Dedifferentiated amniotic fluid mesenchymal stem cell (primary cell): ENCODE measurements around the gene LDLRAD3.

Experiments used
- DNase-seq: peaks from one replicate; pipeline ENCODE4 v3.0.0-alpha.2; 2016; ENCODE audit errors: extremely low spot score

Gene LDLRAD3

GRCh38 chr11:36103933-36104530 is 160.2 kb downstream of the LDLRAD3 start:
- DNase-seq, result no peak

- DNase-seq, result no peak
These were observed 160.8 kb downstream of the LDLRAD3 start for GRCh38 chr11:36104660-36104992.

DNA sequence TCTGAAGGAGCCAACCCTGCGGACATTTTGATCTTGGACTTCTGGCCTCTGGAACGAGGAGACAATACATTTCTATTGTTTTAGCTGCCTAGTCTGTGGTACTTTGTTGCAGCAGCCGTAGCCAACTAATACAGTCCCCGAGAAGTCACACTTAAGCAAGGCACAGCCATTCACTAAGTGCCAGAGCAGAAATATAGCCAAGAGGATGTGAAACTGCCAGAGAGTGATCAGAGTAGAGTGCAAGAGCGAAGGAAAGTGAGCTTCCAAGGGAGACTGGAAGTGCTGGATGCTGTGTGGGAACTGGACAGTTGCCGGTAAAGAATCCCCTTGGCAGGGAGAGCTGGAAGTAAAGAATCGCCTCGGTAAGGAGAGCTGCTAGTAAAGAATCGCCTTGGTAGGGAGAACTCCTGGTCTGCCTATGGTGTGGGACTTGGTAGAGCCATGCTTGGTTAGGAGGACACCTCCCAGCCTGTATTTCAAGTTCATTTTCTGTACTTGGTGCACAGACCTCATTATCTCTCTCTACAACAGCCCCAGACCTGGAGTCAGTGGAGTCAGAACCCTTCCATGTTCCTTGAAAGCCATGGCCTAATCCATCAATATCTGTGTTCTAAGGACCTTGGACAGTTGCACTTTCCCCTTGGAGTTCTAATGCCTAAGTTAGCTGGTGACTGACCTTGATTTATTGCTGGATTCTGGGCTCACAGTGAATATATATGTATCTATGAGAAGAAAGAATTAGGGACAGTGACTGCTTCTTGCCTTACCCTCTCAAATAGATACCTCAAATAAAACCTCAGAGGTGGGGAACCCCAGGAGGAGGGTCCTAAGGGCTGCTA is 162.1 kb downstream of the LDLRAD3 start:
- DNase-seq, result no peak

DNA sequence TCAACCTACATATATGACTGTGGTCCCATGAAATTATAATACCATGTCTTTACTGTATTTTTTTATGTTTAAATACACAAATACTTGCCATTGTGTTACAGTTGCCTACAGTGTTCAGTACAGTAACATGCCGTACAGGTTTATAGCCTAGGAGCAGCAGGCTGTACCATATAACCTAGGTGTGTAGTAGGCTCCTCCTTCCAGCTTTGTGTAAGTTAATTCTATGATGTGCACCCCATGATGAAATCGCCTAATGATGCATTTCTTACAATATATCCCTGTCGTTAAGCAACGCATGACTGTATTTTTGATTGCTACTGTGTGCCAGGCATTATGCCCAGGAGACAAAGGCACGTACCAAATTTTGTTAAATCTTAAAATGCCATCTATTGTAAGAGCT is 163.7 kb downstream of the LDLRAD3 start:
- DNase-seq, result no peak

- DNase-seq, result no peak
These were observed 165.2 kb downstream of the LDLRAD3 start for GRCh38 chr11:36108881-36109589.

- no peak for DNase-seq
These were observed 165.7 kb downstream of the LDLRAD3 start for GRCh38 chr11:36109590-36109849.

- DNase-seq, result no peak
These were observed 166.2 kb downstream of the LDLRAD3 start for GRCh38 chr11:36109850-36110606.

- DNase-seq, result no peak
These were observed 167.0 kb downstream of the LDLRAD3 start for GRCh38 chr11:36110668-36111410.

GRCh38 chr11:36114095-36114494 is 170.2 kb downstream of the LDLRAD3 start:
- no peak for DNase-seq

- no peak for DNase-seq
These were observed 171.5 kb downstream of the LDLRAD3 start for GRCh38 chr11:36115378-36115801.

- DNase-seq, result no peak
These were observed 172.3 kb downstream of the LDLRAD3 start for GRCh38 chr11:36116161-36116560.

- no peak for DNase-seq
These were observed 174.2 kb downstream of the LDLRAD3 start for GRCh38 chr11:36118084-36118483.

DNA sequence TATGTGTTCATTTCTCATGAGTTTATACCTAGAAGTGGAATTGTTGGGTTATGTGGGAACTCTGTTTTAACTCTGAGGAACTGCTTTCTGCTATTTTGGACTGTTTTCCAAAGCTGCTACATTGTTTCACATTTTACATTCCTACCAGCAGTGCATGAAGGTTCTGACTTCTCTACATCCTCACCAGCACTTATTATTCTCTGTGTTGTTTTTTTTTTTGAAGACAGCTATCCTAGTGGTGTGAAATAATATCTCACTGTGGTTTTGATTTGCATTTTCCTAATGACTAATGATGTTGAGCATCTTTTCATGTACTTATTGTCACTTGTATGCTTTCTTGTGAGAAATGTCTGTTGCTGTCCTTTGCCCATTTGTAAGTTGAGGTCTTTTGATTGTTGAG is 175.4 kb downstream of the LDLRAD3 start:
- DNase-seq, result no peak

GRCh38 chr11:36121054-36121453 is 177.2 kb downstream of the LDLRAD3 start:
- DNase-seq, result no peak

GRCh38 chr11:36122671-36123070 is 178.8 kb downstream of the LDLRAD3 start:
- no peak for DNase-seq

GRCh38 chr11:36123336-36124101 is 179.7 kb downstream of the LDLRAD3 start:
- DNase-seq, result no peak

DNA sequence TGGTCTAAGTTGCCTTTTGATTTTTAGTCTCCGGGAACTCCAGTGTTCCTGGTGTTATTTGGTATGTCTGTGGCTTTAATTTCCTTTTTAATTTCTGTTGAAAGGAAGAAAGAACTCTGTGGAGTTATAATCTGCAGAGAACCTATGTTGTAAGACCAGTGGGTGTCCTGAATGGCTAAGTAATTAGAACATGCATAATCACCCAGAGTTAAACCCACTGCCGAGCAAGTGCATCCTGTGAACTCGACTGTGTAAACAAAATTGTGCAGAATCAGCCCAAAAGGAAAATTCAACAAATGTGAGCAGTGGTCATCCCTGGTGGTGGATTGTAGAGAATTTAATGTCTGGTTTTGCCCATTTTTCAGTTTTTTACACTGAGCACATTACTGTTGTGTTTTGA is 182.8 kb downstream of the LDLRAD3 start:
- DNase-seq, result no peak

- DNase-seq, result no peak
These were observed 183.7 kb downstream of the LDLRAD3 start for GRCh38 chr11:36127550-36127949.

- no peak for DNase-seq
These were observed 186.1 kb downstream of the LDLRAD3 start for GRCh38 chr11:36129955-36130354.

DNA sequence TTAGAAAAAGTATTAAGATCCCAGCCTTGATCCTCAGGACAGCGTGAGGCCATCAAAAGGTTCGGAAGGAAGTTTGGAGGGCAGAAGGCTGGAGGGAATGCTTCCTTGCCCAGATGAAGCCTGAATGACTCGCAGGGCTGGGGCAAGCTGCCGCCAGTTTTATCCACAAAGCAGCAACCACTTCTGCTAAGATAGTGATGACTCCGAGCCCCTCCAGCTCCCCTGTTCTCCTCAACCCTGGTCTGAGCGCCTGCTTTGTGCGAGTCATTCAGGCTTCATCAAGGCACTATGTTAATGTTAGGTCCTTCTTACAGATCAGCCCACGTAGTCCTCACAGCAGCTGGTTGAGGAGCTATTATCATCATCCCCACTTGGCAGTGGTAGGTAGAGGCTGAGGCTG is 186.5 kb downstream of the LDLRAD3 start:
- DNase-seq, result no peak
